Adipose tissue (tissue), 3 donors: ENCODE results near the gene BMPR1A. TPM values are rescaled to one million over a fixed set of nuclear protein-coding genes. Genes with fewer than 3 reads are reported as not detected.
"Not testable (repeated sequence)": the region's sequence is repeated elsewhere in the genome, so short reads cannot be mapped to it uniquely, and the experiment has no call there.

Experiments used
- H3K27ac ChIP-seq: one replicate; pipeline ENCODE4 v1.5.1; 2013; ENCODE audit warnings: low read depth, low read length
- WGBS, 3 donors: extraction: QIAGEN DNeasy Blood & Tissue Kit; methylation state at CpG; one replicate each; pipeline ENCODE4 v1.1.7; 2013; 5-methylcytosine and 5-hydroxymethylcytosine counted together
- polyA plus RNA-seq, 3 donors: library from polyadenylated mRNA; stranded (reverse); fragments of 200-250 nt; gene quantifications; one replicate each; pipeline ENCODE4 v1.2.3, GENCODE V29; 2013
- donor health status: healthy with polysubstance abuse.
- donor health status: Bipolar disorder and iron deficiency.
- donor health status: healthy.

The BMPR1A gene
- polyA plus RNA-seq, 3 donors: 6.5 to 12.8 (median 12.3) TPM

- 21 to 79% (median 66%) methylated on average over 1 of the region's 1 CpG for WGBS, 3 donors
- H3K27ac ChIP-seq: no peak overlapping the region
Measured at GRCh38 chr10:86726677-86726999, 29.8 kb upstream of the BMPR1A start.

GRCh38 chr10:86727470-86727869 is 28.9 kb upstream of the BMPR1A start:
- H3K27ac ChIP-seq: no peak overlapping the region
- WGBS, 3 donors: 72 to 76% (median 74%) methylated on average over 6 of the region's 6 CpGs

GRCh38 chr10:86728056-86728455 is 28.4 kb upstream of the BMPR1A start:
- no peak overlapping the region for H3K27ac ChIP-seq

GRCh38 chr10:86729677-86730076 is 26.7 kb upstream of the BMPR1A start:
- H3K27ac ChIP-seq: no peak overlapping the region
- WGBS, 3 donors: 81 to 84% (median 83%) methylated on average over 1 of the region's 1 CpG

More at GRCh38 chr10:86728056-86728455, 28.4 kb upstream of the BMPR1A start:
- 75 to 89% (median 76%) methylated on average over 3 of the region's 3 CpGs for WGBS, 3 donors

GRCh38 chr10:86730227-86730626 is 26.2 kb upstream of the BMPR1A start:
- 87 to 95% (median 94%) methylated on average over 1 of the region's 1 CpG for WGBS, 3 donors
- no peak overlapping the region for H3K27ac ChIP-seq

GRCh38 chr10:86732771-86733170 is 23.6 kb upstream of the BMPR1A start:
- 81 to 87% (median 81%) methylated on average over 13 of the region's 13 CpGs for WGBS, 3 donors
- H3K27ac ChIP-seq: no peak overlapping the region

GRCh38 chr10:86733260-86733671 is 23.2 kb upstream of the BMPR1A start:
- 69 to 83% (median 75%) methylated on average over 8 of the region's 8 CpGs for WGBS, 3 donors
- no peak overlapping the region for H3K27ac ChIP-seq

GRCh38 chr10:86734207-86734988 is 22.0 kb upstream of the BMPR1A start:
- no peak overlapping the region for H3K27ac ChIP-seq
- WGBS, 3 donors: 36 to 78% (median 49%) methylated on average over 4 of the region's 4 CpGs

GRCh38 chr10:86735278-86735677 is 21.1 kb upstream of the BMPR1A start:
- not testable (repeated sequence) for H3K27ac ChIP-seq
- 85 to 93% (median 91%) methylated on average over 4 of the region's 4 CpGs for WGBS, 3 donors

GRCh38 chr10:86742230-86742629 is 14.2 kb upstream of the BMPR1A start:
- 90 to 93% (median 90%) methylated on average over 1 of the region's 1 CpG for WGBS, 3 donors
- H3K27ac ChIP-seq: no peak overlapping the region

GRCh38 chr10:86744067-86744725 is 12.2 kb upstream of the BMPR1A start:
- 57 to 83% (median 63%) methylated on average over 7 of the region's 7 CpGs for WGBS, 3 donors
- H3K27ac ChIP-seq: no peak overlapping the region

- WGBS, 3 donors: 30 to 58% (median 31%) methylated on average over 7 of the region's 7 CpGs
- H3K27ac ChIP-seq: no peak overlapping the region
Measured at GRCh38 chr10:86747796-86748581, 8.4 kb upstream of the BMPR1A start.

GRCh38 chr10:86749854-86750253 is 6.6 kb upstream of the BMPR1A start:
- 85 to 96% (median 91%) methylated on average over 9 of the region's 9 CpGs for WGBS, 3 donors
- no peak overlapping the region for H3K27ac ChIP-seq

- WGBS, 3 donors: 90 to 97% (median 96%) methylated on average over 17 of the region's 17 CpGs
- H3K27ac ChIP-seq: no peak overlapping the region
Measured at GRCh38 chr10:86751477-86751876, 4.9 kb upstream of the BMPR1A start.

- H3K27ac ChIP-seq: no peak overlapping the region
- WGBS, 3 donors: 61 to 76% (median 72%) methylated on average over 4 of the region's 4 CpGs
Measured at GRCh38 chr10:86752311-86752710, 4.1 kb upstream of the BMPR1A start.

GRCh38 chr10:86753051-86753450 is 3.4 kb upstream of the BMPR1A start:
- no peak overlapping the region for H3K27ac ChIP-seq
- 89 to 98% (median 96%) methylated on average over 2 of the region's 2 CpGs for WGBS, 3 donors

- no peak overlapping the region for H3K27ac ChIP-seq
- 80 to 88% (median 87%) methylated on average over 12 of the region's 12 CpGs for WGBS, 3 donors
Measured at GRCh38 chr10:86753638-86754434, 2.6 kb upstream of the BMPR1A start.

- 1 to 4% (median 3%) methylated on average over 9 of the region's 9 CpGs for WGBS, 3 donors
- no peak overlapping the region for H3K27ac ChIP-seq
Measured at GRCh38 chr10:86755454-86755739, 1.0 kb upstream of the BMPR1A start.
